ENCODE measurements around the gene UGT2B17.
"Not testable (repeated sequence)": the region's sequence is repeated elsewhere in the genome, so short reads cannot be mapped to it uniquely, and the experiment has no call there.

DNA sequence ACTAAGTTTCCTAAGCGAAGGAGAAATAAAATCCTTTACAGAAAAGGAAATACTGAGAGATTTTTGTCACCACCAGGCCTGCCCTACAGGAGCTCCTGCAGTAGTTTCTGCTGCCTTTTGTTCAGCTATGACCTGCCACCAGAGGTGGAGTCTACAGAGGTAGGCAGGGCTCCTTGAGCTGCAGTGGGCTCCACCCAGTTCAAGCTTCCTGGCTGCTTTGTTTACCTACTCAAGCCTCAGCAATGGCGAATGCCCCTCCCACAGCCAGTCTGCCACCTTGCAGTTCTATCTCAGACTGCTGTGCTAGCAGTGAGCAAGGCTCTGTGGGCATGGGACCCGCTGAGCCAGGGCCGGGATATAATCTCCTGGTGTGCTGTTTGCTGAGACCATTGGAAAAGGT is 71.3 kb downstream of the UGT2B17 start:
- TF ChIP-seq, protein P1, sequence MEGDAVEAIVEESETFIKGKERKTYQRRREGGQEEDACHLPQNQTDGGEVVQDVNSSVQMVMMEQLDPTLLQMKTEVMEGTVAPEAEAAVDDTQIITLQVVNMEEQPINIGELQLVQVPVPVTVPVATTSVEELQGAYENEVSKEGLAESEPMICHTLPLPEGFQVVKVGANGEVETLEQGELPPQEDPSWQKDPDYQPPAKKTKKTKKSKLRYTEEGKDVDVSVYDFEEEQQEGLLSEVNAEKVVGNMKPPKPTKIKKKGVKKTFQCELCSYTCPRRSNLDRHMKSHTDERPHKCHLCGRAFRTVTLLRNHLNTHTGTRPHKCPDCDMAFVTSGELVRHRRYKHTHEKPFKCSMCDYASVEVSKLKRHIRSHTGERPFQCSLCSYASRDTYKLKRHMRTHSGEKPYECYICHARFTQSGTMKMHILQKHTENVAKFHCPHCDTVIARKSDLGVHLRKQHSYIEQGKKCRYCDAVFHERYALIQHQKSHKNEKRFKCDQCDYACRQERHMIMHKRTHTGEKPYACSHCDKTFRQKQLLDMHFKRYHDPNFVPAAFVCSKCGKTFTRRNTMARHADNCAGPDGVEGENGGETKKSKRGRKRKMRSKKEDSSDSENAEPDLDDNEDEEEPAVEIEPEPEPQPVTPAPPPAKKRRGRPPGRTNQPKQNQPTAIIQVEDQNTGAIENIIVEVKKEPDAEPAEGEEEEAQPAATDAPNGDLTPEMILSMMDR (IDR thresholded peaks at IDR 0.05 in 8 of 11, conservative IDR thresholded peaks at IDR 0.05 in 3 of 11): not testable (repeated sequence)
- TF ChIP-seq POLR2A, POLR2AphosphoS5 (IDR thresholded peaks at IDR 0.05): not testable (repeated sequence)
